Measurements from ENCODE around the gene MINK1. TPM values are rescaled to one million over a fixed set of nuclear protein-coding genes. Genes with fewer than 3 reads are reported as not detected.
"Not testable (repeated sequence)": the region's sequence is repeated elsewhere in the genome, so short reads cannot be mapped to it uniquely, and the experiment has no call there.

Gene MINK1
- total RNA-seq, 1 donor from 2014 or later, result 45.6 TPM

DNA sequence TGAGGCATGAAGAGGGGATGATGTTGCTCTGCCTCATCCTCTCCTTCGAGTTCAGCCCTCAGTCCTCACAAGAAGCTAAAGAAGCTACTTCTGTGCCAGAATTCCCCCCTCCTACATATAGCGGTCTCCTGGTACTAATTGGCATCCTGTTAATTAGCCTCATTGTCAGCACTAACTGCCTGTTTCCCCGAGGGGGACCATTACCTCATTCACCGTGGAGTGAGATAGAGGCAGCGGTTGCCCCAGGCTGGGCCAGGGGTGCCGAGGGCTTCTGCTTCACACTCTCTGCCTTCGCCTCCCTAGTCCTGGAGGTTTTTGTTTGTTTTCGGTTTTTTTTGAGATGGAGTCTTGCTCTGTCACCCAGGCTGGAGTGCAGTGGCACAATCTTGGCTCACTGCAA lies 5.7 kb upstream of the MINK1 start:
- no peaks in the 10 kb centered on the region for H3K4me1 ChIP-seq
- no peaks in the 10 kb centered on the region for H3K27me3 ChIP-seq
- peaks cover 5 to 14% of the 10 kb centered on the region in 2 donors for H3K36me3 ChIP-seq
- H3K27ac ChIP-seq, result no peak overlapping the region
- no peak for DNase-seq (ENCODE audit: low spot score in 2 of 2)
- no peak overlapping the region for H3K4me3 ChIP-seq
- H3K9me3 ChIP-seq, result no peaks in the 10 kb centered on the region
- intact Hi-C loops (cut with DNase I), result no loop called here
- TF ChIP-seq, protein P1, sequence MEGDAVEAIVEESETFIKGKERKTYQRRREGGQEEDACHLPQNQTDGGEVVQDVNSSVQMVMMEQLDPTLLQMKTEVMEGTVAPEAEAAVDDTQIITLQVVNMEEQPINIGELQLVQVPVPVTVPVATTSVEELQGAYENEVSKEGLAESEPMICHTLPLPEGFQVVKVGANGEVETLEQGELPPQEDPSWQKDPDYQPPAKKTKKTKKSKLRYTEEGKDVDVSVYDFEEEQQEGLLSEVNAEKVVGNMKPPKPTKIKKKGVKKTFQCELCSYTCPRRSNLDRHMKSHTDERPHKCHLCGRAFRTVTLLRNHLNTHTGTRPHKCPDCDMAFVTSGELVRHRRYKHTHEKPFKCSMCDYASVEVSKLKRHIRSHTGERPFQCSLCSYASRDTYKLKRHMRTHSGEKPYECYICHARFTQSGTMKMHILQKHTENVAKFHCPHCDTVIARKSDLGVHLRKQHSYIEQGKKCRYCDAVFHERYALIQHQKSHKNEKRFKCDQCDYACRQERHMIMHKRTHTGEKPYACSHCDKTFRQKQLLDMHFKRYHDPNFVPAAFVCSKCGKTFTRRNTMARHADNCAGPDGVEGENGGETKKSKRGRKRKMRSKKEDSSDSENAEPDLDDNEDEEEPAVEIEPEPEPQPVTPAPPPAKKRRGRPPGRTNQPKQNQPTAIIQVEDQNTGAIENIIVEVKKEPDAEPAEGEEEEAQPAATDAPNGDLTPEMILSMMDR (IDR thresholded peaks at IDR 0.05), result no peak

DNA sequence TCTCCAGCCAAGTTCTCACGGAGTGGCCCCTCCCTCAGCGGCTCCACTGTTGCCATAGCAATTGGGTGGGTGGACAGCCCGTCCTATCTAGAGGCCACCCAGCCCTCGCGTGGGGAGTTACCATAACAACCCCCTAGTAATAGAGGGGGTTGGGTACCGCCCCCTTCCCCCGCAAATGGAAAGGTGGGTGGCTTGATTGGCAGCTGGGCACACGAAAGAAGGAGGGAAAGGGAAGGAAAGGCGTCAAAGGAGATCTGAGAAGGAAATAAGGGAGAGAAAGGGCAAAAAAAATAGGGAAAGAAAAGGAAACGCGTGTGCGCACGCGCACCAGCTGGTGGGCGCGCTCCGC lies 337 bp upstream of the MINK1 start:
- not testable (repeated sequence) for H3K36me3 ChIP-seq; H3K9me3 ChIP-seq; DNase-seq (ENCODE audit: low spot score in 2 of 2); H3K27me3 ChIP-seq; H3K4me1 ChIP-seq
- intact Hi-C loops (cut with DNase I), result loop anchor here (1.0 kb wide), 1 partner anchor 43 kb away; no protein-coding TSS in a partner anchor
- peak overlapping the region; percentile 75 to 82 for H3K4me3 ChIP-seq
- peak overlapping the region; percentile 84 to 87 for H3K27ac ChIP-seq

DNA sequence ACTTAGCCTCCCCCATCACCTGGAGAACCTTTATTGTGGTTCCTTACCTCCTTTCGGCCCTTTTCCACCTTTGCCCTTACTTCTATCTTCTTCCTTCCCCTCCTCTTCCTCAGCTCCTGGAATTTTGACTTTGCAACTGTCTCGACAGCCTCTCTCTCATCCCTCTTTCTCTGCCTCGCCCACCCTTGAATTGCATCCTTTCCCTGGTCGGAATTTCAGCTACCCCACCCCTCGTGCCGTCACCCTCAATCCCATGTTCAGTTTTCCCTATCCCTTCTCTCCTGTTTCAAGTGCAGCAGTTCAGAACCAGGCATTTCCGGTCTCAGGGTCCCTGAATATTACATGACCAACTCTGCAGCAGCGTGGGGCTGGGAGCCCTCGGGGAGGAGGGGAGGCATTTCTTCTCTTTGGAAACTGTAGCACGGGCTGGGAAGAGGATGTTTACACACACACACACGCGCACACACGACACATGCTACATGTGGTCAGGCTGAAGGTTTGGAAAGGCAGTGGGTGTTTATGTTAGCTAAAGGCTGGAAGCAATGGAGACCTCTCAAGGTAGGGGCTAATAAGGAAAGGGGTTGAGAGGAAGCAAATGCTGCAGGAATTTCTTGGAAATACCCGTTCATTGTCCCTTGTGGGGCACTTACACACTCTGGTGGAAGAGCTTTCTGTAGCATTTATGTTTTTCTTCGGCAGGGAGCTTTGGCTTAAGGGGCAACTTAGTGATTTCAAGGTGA lies 971 bp downstream of the MINK1 start:
- no peaks in the 10 kb centered on the region for H3K36me3 ChIP-seq
- no peaks in the 10 kb centered on the region for H3K9me3 ChIP-seq
- H3K27ac ChIP-seq, result peak overlapping the region; percentile 84 to 87
- TF ChIP-seq, protein P1 (IDR thresholded peaks at IDR 0.05), result no peak
- intact Hi-C loops (cut with DNase I), result loop anchor here (1.0 kb wide), 1 partner anchor 44 kb away; no protein-coding TSS in a partner anchor
- H3K4me1 ChIP-seq, result peaks cover 0 to 9% of the 10 kb centered on the region in 2 donors
- no peaks in the 10 kb centered on the region for H3K27me3 ChIP-seq
- peak in 1 of 2 donors; percentile 69 for DNase-seq (ENCODE audit: low spot score in 2 of 2)
- H3K4me3 ChIP-seq, result peak overlapping the region; percentile 75 to 82

DNA sequence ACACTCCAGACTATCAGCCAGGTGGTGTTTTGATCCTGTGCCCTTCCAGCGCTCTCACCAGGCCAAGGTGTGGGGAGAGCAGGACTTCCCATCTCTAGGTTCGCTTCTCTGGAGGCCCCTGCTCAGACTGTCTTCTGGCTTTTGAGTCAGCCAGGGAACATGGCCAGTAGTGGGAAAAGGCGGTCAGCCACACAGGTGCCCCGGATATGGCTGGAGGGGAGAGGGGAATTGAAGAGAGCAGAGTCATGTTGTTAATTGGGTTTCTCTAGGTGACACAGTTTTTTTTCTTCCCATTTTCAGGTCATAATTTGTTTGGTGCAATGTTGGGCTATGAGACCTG lies 1.5 kb downstream of the MINK1 start:
- DNase-seq (ENCODE audit: low spot score in 2 of 2), result no peak
- H3K4me1 ChIP-seq, result peaks cover 0 to 9% of the 10 kb centered on the region in 2 donors
- no peaks in the 10 kb centered on the region for H3K36me3 ChIP-seq
- TF ChIP-seq, protein P1 (IDR thresholded peaks at IDR 0.05), result no peak
- peak overlapping the region; percentile 84 to 87 for H3K27ac ChIP-seq
- peak overlapping the region in 1 of 2 donors; percentile 75 for H3K4me3 ChIP-seq
- intact Hi-C loops (cut with DNase I), result loop anchor here (5.0 kb wide), 1 partner anchor 48 kb away; no protein-coding TSS in a partner anchor
- no peaks in the 10 kb centered on the region for H3K27me3 ChIP-seq
- H3K9me3 ChIP-seq, result no peaks in the 10 kb centered on the region

DNA sequence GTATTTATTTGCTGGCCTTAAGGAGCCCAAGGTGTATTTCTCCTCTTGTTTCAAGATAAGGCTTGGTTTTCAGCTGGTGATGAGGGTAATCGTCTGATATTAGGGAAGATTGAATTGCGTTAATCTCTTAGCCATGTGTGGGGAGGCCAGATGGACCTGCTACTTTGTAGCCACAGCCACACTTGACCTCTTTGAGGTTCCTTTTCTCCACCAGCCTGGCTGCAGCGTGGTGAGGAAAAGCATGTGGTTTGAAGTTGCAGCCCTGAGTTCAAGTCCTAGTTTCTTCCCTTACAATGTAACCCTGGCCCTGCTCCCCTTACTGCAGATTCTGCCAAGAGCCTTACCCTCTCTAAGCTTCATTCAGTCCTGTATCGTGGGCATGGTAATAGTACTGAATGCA lies 3.1 kb downstream of the MINK1 start:
- no peak for DNase-seq (ENCODE audit: low spot score in 2 of 2)
- intact Hi-C loops (cut with DNase I), result loop anchor here (5.0 kb wide), 1 partner anchor 46 kb away; no protein-coding TSS in a partner anchor
- Histone ChIP-seq H3K4me1 (peaks cover 0 to 9% of the 10 kb centered on the region in 2 donors), H3K4me3 (no peak overlapping the region), H3K27ac (no peak overlapping the region), H3K27me3 (no peaks in the 10 kb centered on the region), H3K9me3 (no peaks in the 10 kb centered on the region), H3K36me3 (no peaks in the 10 kb centered on the region)
- TF ChIP-seq, protein P1 (IDR thresholded peaks at IDR 0.05), result no peak

DNA sequence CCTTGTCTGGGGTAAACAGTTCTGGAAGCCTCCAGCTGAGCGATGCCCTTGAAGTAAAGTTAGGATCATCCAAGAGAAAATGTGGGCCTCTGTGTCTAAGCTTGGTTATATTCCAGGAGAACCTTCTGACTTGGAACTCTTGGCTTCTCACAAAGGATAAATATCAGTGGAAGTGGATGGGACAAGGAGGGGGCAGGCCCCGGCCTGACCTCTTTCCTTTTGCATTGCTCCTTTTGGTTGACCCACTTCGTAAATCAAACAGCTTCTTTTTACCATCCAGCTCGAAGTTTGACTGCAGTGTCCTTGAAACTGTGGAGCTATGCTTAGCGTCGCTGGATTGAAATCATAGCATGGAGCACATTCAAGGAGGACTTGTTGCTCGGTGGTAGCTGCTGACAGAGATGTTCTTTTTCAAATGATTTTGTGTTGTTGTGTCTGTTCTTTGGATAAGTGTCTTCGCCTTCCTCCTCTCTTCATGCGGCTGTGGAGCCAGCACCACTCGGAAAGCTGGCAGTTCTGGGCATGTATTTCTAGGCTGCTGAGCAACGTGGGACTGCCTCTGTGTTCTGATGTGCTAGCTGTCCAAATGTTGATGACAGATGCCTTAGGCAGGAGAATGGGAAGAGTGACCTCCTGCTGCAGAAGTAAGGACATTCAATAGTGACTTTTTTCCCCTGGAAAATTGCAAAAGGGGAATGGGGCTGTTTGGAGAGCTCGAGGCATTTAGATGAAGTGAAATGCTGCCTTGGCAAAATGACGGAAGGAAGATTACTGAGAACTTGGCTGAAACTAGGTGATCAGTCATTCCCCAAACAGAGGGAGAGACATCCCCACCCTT lies 4.5 kb downstream of the MINK1 start:
- DNase-seq (ENCODE audit: low spot score in 2 of 2), result no peak
- Histone ChIP-seq H3K36me3 (no peaks in the 10 kb centered on the region), H3K4me3 (no peak overlapping the region), H3K27me3 (no peaks in the 10 kb centered on the region), H3K9me3 (no peaks in the 10 kb centered on the region), H3K4me1 (peaks cover 0 to 9% of the 10 kb centered on the region in 2 donors), H3K27ac (no peak overlapping the region)
- TF ChIP-seq, protein P1 (IDR thresholded peaks at IDR 0.05), result no peak
- intact Hi-C loops (cut with DNase I), result loop anchor here (5.0 kb wide), 1 partner anchor 45 kb away; no protein-coding TSS in a partner anchor
